Measurements from ENCODE around the gene TTC27. TPM values are rescaled to one million over a fixed set of nuclear protein-coding genes. Genes with fewer than 3 reads are reported as not detected.
"Not testable (repeated sequence)": the region's sequence is repeated elsewhere in the genome, so short reads cannot be mapped to it uniquely, and the experiment has no call there.

TTC27 gene
- polyA plus RNA-seq, 3 donors: 18.1 to 26.9 (median 21.2) TPM

- DNase-seq (ENCODE audit: extremely low read depth in 1 of 11, low read depth in 9 of 11, low spot score in 4 of 11): no peak
Observed at GRCh38 chr2:32824070-32824809, 196.4 kb downstream of the TTC27 start.

GRCh38 chr2:32825291-32825712 is 197.5 kb downstream of the TTC27 start:
- peak in 1 of 11 donors; percentile 33 for DNase-seq (ENCODE audit: extremely low read depth in 1 of 11, low read depth in 9 of 11, low spot score in 4 of 11)

GRCh38 chr2:32830196-32830595 is 202.3 kb downstream of the TTC27 start:
- no peak for DNase-seq (ENCODE audit: extremely low read depth in 1 of 11, low read depth in 9 of 11, low spot score in 4 of 11)

GRCh38 chr2:32832821-32833220 is 205.0 kb downstream of the TTC27 start:
- peak in 4 of 11 donors; percentile 41 to 68 (median 58) for DNase-seq (ENCODE audit: extremely low read depth in 1 of 11, low read depth in 9 of 11, low spot score in 4 of 11)

- no peak for DNase-seq (ENCODE audit: extremely low read depth in 1 of 11, low read depth in 9 of 11, low spot score in 4 of 11)
Observed at GRCh38 chr2:32833709-32834108, 205.9 kb downstream of the TTC27 start.

- no peak for DNase-seq (ENCODE audit: extremely low read depth in 1 of 11, low read depth in 9 of 11, low spot score in 4 of 11)
Observed at GRCh38 chr2:32835148-32835547, 207.3 kb downstream of the TTC27 start.

- no peak for DNase-seq (ENCODE audit: extremely low read depth in 1 of 11, low read depth in 9 of 11, low spot score in 4 of 11)
Observed at GRCh38 chr2:32836933-32837332, 209.1 kb downstream of the TTC27 start.

GRCh38 chr2:32838418-32838817 is 210.6 kb downstream of the TTC27 start:
- no peak for DNase-seq (ENCODE audit: extremely low read depth in 1 of 11, low read depth in 9 of 11, low spot score in 4 of 11)

GRCh38 chr2:32838949-32839348 is 211.1 kb downstream of the TTC27 start:
- DNase-seq (ENCODE audit: extremely low read depth in 1 of 11, low read depth in 9 of 11, low spot score in 4 of 11): peak in 2 of 11 donors; percentile 38 to 39

GRCh38 chr2:32841931-32842898 is 214.4 kb downstream of the TTC27 start:
- no peak for DNase-seq (ENCODE audit: extremely low read depth in 1 of 11, low read depth in 9 of 11, low spot score in 4 of 11)

GRCh38 chr2:32843699-32844098 is 215.8 kb downstream of the TTC27 start:
- DNase-seq (ENCODE audit: extremely low read depth in 1 of 11, low read depth in 9 of 11, low spot score in 4 of 11): no peak

GRCh38 chr2:32844253-32844652 is 216.4 kb downstream of the TTC27 start:
- no peak for DNase-seq (ENCODE audit: extremely low read depth in 1 of 11, low read depth in 9 of 11, low spot score in 4 of 11)

- not testable (repeated sequence) for DNase-seq (ENCODE audit: extremely low read depth in 1 of 11, low read depth in 9 of 11, low spot score in 4 of 11)
Observed at GRCh38 chr2:32846274-32846673, 218.4 kb downstream of the TTC27 start.

- DNase-seq (ENCODE audit: extremely low read depth in 1 of 11, low read depth in 9 of 11, low spot score in 4 of 11): no peak
Observed at GRCh38 chr2:32847734-32848133, 219.9 kb downstream of the TTC27 start.

- no peak for DNase-seq (ENCODE audit: extremely low read depth in 1 of 11, low read depth in 9 of 11, low spot score in 4 of 11)
Observed at GRCh38 chr2:32849456-32850194, 221.8 kb downstream of the TTC27 start.

- no peak for DNase-seq (ENCODE audit: extremely low read depth in 1 of 11, low read depth in 9 of 11, low spot score in 4 of 11)
Observed at GRCh38 chr2:32851777-32852439, 224.1 kb downstream of the TTC27 start.

GRCh38 chr2:32852856-32853255 is 225.0 kb downstream of the TTC27 start:
- DNase-seq (ENCODE audit: extremely low read depth in 1 of 11, low read depth in 9 of 11, low spot score in 4 of 11): no peak

GRCh38 chr2:32856891-32857290 is 229.0 kb downstream of the TTC27 start:
- DNase-seq (ENCODE audit: extremely low read depth in 1 of 11, low read depth in 9 of 11, low spot score in 4 of 11): no peak

GRCh38 chr2:32858713-32859112 is 230.9 kb downstream of the TTC27 start:
- DNase-seq (ENCODE audit: extremely low read depth in 1 of 11, low read depth in 9 of 11, low spot score in 4 of 11): no peak

All from renal cortex interstitium (tissue), 11 donors.